ENCODE results near the gene POMT1. TPM values are rescaled to one million over a fixed set of nuclear protein-coding genes. Genes with fewer than 3 reads are reported as not detected.

Gene POMT1
- total RNA-seq, 2 donors from 2014 or later = 36.5 to 59.5 TPM

- Histone ChIP-seq H3K4me1 (replicated peaks) (peaks cover 3% of the 10 kb centered on the region), H3K9me3 (no peaks in the 10 kb centered on the region), H3K36me3 (peaks cover 16 to 62% of the 10 kb centered on the region in 2 donors), H3K27ac (no peak overlapping the region), H3K4me3 (no peak overlapping the region), H3K27me3 (replicated peaks; ENCODE audit: insufficient read depth) (no peaks in the 10 kb centered on the region)
- no peak for DNase-seq (ENCODE audit: low spot score)
- TF ChIP-seq CTCF (IDR thresholded peaks at IDR 0.05) (no peak), POLR2AphosphoS5 (IDR thresholded peaks at IDR 0.05) (no peak), POLR2A (IDR thresholded peaks at IDR 0.05) (no peak)
- intact Hi-C loops (cut with DNase I) = loop anchor here (5.0 to 10.0 kb wide), 2 partner anchors 80 to 122 kb away; no protein-coding TSS in a partner anchor
- WGBS = 72% methylated on average over 16 of the region's 18 CpGs
Observed at GRCh38 chr9:131476777-131477345, 25.9 kb upstream of the POMT1 start.

- intact Hi-C loops (cut with DNase I) = loop anchor here (5.0 to 10.0 kb wide), 2 partner anchors 80 to 123 kb away; no protein-coding TSS in a partner anchor
- H3K9me3 ChIP-seq = no peaks in the 10 kb centered on the region
- 80% methylated on average over 11 of the region's 11 CpGs for WGBS
- no peak overlapping the region for H3K4me3 ChIP-seq
- peaks cover 16 to 62% of the 10 kb centered on the region in 2 donors for H3K36me3 ChIP-seq
- TF ChIP-seq POLR2AphosphoS5 (IDR thresholded peaks at IDR 0.05) (no peak), POLR2A (IDR thresholded peaks at IDR 0.05) (no peak), CTCF (IDR thresholded peaks at IDR 0.05) (no peak)
- no peak for DNase-seq (ENCODE audit: low spot score)
- peaks cover 8% of the 10 kb centered on the region for H3K4me1 ChIP-seq (replicated peaks)
- H3K27me3 ChIP-seq (replicated peaks; ENCODE audit: insufficient read depth) = no peaks in the 10 kb centered on the region
- H3K27ac ChIP-seq = no peak overlapping the region
Observed at GRCh38 chr9:131477367-131477766, 25.4 kb upstream of the POMT1 start.

- 83% methylated on average over 19 of the region's 19 CpGs for WGBS
- TF ChIP-seq POLR2AphosphoS5 (IDR thresholded peaks at IDR 0.05) (no peak), CTCF (IDR thresholded peaks at IDR 0.05) (no peak), POLR2A (IDR thresholded peaks at IDR 0.05) (no peak)
- H3K27ac ChIP-seq = no peak overlapping the region
- peaks cover 14% of the 10 kb centered on the region for H3K4me1 ChIP-seq (replicated peaks)
- no peaks in the 10 kb centered on the region for H3K27me3 ChIP-seq (replicated peaks; ENCODE audit: insufficient read depth)
- H3K4me3 ChIP-seq = no peak overlapping the region
- intact Hi-C loops (cut with DNase I) = loop anchor here (5.0 to 10.0 kb wide), 2 partner anchors 81 to 123 kb away; no protein-coding TSS in a partner anchor
- DNase-seq (ENCODE audit: low spot score) = no peak
- no peaks in the 10 kb centered on the region for H3K9me3 ChIP-seq
- H3K36me3 ChIP-seq = peaks cover 16 to 60% of the 10 kb centered on the region in 2 donors
Observed at GRCh38 chr9:131477816-131478419, 24.8 kb upstream of the POMT1 start.

- Histone ChIP-seq H3K36me3 (peaks cover 15 to 55% of the 10 kb centered on the region in 2 donors), H3K27ac (no peak overlapping the region), H3K9me3 (no peaks in the 10 kb centered on the region), H3K4me1 (replicated peaks) (peaks cover 17% of the 10 kb centered on the region), H3K4me3 (no peak overlapping the region), H3K27me3 (replicated peaks; ENCODE audit: insufficient read depth) (no peaks in the 10 kb centered on the region)
- no peak for DNase-seq (ENCODE audit: low spot score)
- WGBS = 42% methylated on average over 12 of the region's 12 CpGs
- TF ChIP-seq CTCF (IDR thresholded peaks at IDR 0.05) = peak; percentile 39 to 63 (median 46)
- TF ChIP-seq POLR2AphosphoS5 (IDR thresholded peaks at IDR 0.05) = no peak
- TF ChIP-seq POLR2A (IDR thresholded peaks at IDR 0.05) = no peak
- intact Hi-C loops (cut with DNase I) = loop anchor here (5.0 to 10.0 kb wide), 2 partner anchors 81 to 124 kb away; no protein-coding TSS in a partner anchor
Observed at GRCh38 chr9:131478421-131478868, 24.3 kb upstream of the POMT1 start.
